AML-193 (cell line): ENCODE data around the gene COL23A1.
A peak's percentile ranks its signal among the peaks of the same experiment; 100 is the strongest.
"Not testable (repeated sequence)": the region's sequence is repeated elsewhere in the genome, so short reads cannot be mapped to it uniquely, and the experiment has no call there.

Experiments
- DNase-seq, 2 experiments: peaks; one replicate each; lab custom pipeline; 2025; lab: John Stamatoyannopoulos, UW

COL23A1 gene

DNA sequence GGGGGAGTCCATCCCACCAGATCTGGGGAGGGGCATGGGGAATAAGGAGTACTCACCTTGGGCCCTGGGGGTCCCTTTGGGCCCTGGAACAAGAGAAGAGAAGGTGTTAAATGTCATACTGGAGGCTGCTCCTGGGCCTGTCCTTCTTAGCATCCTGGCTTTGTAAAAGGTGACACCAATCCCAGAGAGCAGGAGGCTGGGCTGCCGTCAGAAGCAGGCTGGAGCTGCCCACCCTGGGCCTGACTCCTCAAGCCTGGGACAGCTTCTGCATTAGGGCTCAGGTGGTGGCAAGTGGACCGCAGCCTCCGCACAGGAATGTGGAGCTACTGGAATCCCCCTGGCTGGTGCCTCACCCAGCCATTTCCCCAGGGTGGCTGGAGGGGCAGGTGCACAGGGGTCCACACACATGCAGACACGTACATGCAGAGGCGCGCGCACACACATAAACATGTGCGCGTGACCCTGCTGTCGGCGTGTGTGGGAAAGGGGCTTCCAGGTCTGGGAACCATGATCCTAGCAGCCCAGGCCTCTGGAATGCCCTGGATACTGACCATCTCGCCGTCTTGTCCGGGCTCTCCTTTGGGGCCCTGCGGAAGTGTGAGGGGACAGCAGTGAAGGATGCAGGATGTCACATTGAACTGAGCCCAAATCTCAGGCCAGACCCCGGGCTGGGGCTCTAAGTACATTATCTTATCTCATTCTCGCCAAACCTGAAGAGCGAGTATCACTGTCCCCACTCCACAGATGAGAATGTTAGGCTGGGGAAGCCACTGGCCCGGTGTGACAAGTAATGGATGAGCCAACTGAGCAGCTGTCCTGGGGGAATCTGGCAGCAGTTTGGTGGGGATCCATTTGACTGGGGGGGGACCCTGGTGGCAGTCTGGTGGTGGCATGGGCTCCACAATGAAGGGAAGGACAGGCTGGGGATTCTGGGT, 328.3 kb downstream of the COL23A1 start:
- DNase-seq: no peak

GRCh38 chr5:178259623-178260536, 330.3 kb downstream of the COL23A1 start:
- DNase-seq: no peak

DNA sequence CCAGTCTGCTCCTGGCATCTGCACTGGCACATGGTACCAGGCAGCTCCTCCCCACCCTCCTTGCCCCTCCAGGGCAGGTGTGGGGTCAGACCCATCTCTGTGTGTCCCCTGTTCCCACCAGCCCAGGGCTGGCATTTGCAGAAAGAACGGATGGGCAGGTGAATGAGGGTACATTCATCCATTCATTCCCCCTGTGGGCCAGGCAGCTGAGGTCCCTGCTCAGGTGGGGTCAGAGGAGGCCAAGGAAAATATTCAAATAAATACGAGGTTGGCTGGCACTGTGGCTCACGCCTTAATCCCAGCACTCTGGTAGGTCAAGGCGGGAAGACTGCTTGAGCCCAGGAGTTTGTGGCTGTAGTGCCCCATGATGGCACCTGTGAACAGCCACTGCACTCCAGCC, 332.5 kb downstream of the COL23A1 start:
- DNase-seq: no peak

DNA sequence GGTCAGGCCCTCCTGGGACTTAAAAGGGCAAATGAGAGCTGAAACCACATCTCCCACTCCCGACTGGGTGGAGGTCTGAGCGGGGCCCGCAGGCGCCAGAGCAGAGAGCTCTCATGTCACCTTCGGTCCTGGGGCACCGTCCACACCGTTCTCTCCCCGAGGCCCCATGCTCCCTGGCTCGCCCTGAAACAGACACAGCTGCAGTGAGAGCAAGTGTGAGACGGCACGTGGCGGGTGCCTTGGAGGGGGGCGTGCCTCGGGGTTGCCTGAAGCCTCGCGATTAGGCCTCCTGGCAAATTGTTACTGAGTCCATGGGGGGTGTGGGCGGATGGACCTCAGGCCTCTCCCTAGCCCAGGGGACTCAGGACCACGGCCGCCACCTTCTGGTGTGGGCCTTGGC, 333.4 kb downstream of the COL23A1 start:
- no peak for DNase-seq

GRCh38 chr5:178253632-178254031, 336.6 kb downstream of the COL23A1 start:
- not testable (repeated sequence) for DNase-seq

- DNase-seq: no peak
Observed at GRCh38 chr5:178252258-178252657, 337.9 kb downstream of the COL23A1 start.

DNA sequence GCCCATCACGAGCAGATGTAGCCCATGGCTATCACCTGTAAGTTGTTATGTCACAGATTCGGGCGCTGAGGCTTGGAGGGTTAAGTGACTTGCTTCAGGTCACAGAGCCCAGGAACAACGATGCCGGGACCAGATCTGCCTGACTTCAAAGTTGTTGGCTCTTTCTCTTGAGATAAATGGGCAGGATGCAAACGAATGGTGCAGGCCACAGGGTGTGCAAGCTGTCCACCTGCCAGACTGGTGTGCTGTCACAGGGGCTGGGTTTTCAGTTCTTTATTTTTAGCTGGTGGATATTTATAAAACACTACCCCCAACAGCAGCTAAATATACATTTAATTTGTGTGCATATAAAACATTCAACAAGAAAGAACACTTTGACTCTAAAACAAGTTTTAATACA, 339.9 kb downstream of the COL23A1 start:
- DNase-seq: no peak

DNA sequence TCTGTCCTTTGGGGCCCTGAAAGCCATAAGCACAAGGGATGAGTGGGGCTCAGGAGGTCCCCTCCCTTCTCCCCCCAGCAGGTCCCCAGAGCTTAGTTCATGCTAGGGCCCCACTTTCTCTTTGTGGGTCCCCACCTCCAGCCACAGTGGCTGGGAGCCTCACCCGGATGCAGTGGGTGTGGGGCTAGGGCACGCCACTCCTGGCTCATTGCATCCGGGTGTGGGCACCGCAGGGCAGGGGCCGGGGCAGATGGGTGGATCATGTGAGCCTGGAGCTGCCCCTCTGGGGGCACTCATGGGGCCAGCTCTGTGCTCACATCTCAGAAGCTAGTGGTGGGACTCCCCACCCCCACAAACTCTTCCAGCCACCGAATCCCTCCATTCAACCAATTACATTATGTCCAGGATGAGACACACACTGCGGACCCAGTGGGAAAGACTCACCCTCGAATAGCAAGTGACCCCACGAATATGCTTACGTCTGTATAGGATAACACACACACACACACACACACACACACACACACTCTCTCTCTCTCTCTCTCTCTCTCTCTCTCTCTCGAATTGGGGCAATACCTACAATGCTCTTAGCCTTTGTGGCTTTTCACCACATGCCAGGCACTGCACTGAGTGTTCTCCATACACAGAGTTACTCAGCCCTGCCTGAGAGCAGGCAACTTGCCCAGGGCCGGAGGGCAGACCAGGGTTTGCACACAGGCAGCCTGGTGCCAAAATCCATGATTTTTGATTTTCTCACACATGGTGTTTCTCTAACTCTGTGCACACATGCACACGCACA, 340.8 kb downstream of the COL23A1 start:
- DNase-seq: no peak

- DNase-seq: no peak
Observed at GRCh38 chr5:178248750-178249149, 341.4 kb downstream of the COL23A1 start.

DNA sequence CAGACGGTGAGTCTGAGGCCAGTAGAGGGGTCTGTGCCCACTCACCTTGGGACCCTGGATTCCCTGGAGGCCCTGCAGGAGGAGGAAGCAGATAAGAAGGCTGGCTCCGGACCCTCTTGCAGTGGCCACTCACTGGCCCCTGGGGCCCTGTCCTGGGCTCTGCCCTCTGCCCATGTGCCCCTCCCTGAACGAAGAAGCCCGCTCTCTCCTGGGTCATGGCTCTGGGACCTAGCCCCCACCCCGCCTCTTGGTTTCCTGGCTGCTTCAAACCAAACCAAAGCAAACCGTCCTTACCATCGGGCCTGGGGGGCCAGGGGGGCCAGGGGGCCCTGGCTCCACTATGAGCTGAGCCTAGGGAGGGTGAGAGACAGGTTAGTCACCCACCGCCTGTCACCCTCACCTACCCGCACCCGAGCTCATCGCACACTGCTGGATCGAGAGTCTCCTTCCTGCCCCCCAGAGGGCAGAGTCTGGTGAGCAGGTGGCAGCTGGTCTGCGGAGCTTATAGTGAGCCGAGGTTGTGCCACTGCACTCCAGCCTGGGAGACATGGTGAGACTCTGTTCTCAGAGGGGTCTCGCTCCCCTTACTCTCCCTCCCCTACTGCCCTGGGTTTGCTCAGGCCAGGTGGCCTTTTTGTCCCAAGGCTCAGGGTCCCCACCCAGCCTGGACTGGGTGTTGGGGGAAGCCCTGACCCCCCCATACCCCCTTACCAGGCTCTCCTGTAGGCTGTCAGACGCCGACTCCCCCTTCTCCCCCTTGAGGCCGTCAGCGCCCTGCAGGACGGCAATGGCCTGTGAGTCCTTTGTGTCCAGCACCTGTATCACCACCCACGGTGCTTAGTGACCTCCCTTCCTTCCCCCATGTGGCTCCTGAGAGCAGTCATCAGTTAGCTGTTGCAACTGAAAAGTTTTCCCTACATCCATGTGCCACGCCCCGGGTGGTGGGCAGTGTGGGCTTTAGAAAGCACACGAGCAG, 342.4 kb downstream of the COL23A1 start:
- no peak for DNase-seq

GRCh38 chr5:178246624-178247279, 343.4 kb downstream of the COL23A1 start:
- no peak for DNase-seq

DNA sequence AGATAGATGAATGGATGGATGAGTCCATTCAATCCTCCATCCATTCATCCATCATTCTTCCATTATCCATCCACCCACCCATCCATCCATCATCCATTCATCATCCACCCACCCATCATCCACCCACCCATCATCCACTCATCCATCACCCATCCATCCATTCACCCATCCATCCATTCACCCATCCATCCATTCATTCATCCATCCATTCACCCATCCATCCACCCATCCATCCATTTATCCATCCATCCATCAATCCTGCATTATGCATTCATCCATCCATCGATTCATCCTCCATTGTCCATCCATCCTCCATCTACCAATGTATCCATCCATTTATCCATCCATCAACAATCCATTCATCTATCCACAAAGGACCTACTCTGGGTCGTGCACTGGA, 344.8 kb downstream of the COL23A1 start:
- DNase-seq: no peak

DNA sequence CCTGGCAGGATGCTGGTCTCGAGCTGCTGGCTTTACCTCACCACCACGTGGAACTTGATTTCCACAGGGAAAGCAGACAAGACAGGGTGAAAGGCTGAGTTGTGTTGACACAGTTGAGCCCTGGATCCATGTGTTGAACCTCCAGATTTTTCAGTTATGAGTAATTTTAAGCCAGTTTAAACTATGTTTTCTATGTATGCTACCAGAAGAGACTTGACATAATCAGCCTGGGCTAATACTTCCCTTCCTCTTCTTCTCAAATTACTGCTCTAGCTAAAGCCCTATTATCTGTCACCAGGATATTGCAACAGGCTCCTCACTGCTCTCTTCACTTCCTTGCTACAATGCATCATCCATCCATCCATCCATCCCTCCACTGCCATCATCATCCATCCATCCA, 345.6 kb downstream of the COL23A1 start:
- DNase-seq: peak; percentile 43 to 45

DNA sequence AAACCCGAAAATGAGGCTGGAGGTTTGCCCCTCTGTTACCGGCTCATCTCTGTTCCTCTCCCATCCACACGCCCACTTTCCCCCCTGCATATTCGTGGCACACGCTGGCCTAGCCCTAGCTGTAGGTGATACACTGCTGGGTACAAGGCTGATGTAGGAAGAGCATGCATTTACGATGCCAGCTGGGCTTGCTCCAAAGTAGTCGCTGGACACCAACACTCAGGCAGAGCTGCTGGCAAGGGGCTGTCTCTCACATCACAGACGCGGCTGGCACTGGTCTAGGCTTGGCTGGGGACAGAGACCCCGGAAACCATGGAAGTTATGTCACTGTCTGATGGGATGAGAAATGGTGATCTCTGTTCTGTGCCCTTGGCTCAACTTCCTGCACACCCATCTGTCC, 347.8 kb downstream of the COL23A1 start:
- DNase-seq: no peak

DNA sequence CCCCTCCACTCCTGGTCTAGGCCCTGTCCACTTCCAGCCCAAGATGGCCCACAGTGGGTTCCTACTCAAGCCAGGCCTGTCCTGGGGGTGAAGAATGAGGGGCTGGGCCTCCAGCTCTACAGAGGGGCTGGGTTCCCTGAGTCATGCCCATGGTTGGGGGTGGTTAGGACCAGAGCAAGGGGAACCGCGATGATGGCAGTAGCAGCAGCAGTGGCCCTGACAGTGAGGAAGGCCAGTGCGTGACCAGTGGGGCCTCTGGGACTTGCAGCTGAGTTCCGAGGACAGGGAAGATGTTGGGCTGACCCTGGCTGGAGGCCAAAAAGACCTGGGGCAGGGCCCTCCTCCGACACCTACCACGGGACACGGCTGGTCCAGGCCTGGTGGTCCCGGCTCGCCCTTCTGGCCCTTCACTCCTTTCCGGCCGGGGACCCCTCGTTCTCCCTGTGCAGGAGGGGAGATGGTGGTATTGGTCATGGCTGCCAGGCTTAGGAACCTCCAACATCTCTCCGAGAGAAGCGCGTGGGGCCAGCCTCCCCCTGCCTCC, 348.4 kb downstream of the COL23A1 start:
- no peak for DNase-seq

GRCh38 chr5:178241231-178241663, 348.9 kb downstream of the COL23A1 start:
- peak; percentile 55 to 59 for DNase-seq

- peak; percentile 43 to 52 for DNase-seq
Observed at GRCh38 chr5:178240766-178241165, 349.4 kb downstream of the COL23A1 start.

DNA sequence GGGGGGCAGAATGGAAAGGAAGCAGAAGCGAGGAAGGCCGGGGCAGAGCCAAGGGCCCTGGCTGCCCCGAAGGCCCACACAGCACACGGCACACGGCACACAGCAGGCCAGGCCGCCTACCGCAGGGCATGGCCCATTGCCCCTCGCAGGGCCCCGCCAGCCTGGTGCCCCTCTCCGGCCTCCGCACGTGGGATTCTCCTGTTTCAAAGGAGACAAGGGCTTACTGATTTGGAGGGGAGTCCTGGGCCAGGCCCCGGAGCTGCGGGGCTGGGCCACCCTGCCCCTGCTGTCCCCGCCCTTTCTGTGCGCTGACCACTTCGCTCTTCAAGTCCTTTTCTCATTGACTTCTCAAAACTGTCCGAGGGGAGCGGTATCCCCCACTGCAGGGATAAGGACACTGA, 349.9 kb downstream of the COL23A1 start:
- no peak for DNase-seq

GRCh38 chr5:178239626-178240301, 350.4 kb downstream of the COL23A1 start:
- not testable (repeated sequence) for DNase-seq
